ENCODE results near the gene PLD1.

PLD1 gene

GRCh38 chr3:171671709-171672108, 138.6 kb downstream of the PLD1 start:
- no peak for DNase-seq (ENCODE audit: low read depth)
- TF ChIP-seq CTCF (conservative IDR thresholded peaks at IDR 0.05; ENCODE audit: low read length) = no peak
- H3K4me3 ChIP-seq (ENCODE audit: low read length) = no peak overlapping the region

DNA sequence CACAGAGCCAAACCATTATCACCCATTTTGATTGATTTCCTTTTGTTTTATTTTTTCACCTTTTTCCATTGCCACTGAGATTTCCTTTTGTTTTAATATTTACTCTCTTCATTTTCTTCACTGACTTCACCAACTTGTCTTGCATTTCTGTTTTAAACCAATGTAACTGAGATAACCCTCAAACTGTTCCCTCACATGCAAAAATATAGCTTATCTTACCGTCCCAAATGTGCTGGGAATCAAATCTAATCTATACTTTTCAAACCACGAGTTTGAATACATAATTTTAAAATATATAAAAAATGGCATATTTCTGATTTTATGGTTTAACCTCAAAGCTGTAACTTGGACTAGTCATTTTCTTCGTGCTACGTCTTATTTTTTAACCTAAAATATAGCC, 143.8 kb downstream of the PLD1 start:
- DNase-seq (ENCODE audit: low read depth) = no peak
- no peak overlapping the region for H3K4me3 ChIP-seq (ENCODE audit: low read length)
- no peak for TF ChIP-seq CTCF (conservative IDR thresholded peaks at IDR 0.05; ENCODE audit: low read length)

GRCh38 chr3:171663805-171664204, 146.5 kb downstream of the PLD1 start:
- no peak overlapping the region for H3K4me3 ChIP-seq (ENCODE audit: low read length)
- no peak for TF ChIP-seq CTCF (conservative IDR thresholded peaks at IDR 0.05; ENCODE audit: low read length)

GRCh38 chr3:171661484-171661883, 148.8 kb downstream of the PLD1 start:
- H3K4me3 ChIP-seq (ENCODE audit: low read length) = no peak overlapping the region
- no peak for DNase-seq (ENCODE audit: low read depth)
- TF ChIP-seq CTCF (conservative IDR thresholded peaks at IDR 0.05; ENCODE audit: low read length) = no peak

More at GRCh38 chr3:171663805-171664204, 146.5 kb downstream of the PLD1 start:
- DNase-seq (ENCODE audit: low read depth) = no peak

GRCh38 chr3:171660188-171660587, 150.1 kb downstream of the PLD1 start:
- TF ChIP-seq CTCF (conservative IDR thresholded peaks at IDR 0.05; ENCODE audit: low read length) = no peak
- H3K4me3 ChIP-seq (ENCODE audit: low read length) = no peak overlapping the region
- no peak for DNase-seq (ENCODE audit: low read depth)

GRCh38 chr3:171658841-171659240, 151.4 kb downstream of the PLD1 start:
- no peak for TF ChIP-seq CTCF (conservative IDR thresholded peaks at IDR 0.05; ENCODE audit: low read length)
- no peak overlapping the region for H3K4me3 ChIP-seq (ENCODE audit: low read length)
- peak; percentile 52 for DNase-seq (ENCODE audit: low read depth)

- no peak overlapping the region for H3K4me3 ChIP-seq (ENCODE audit: low read length)
- DNase-seq (ENCODE audit: low read depth) = peak; percentile 85
These were observed 155.5 kb downstream of the PLD1 start for GRCh38 chr3:171654809-171655208.

More at GRCh38 chr3:171654809-171655208, 155.5 kb downstream of the PLD1 start:
- no peak for TF ChIP-seq CTCF (conservative IDR thresholded peaks at IDR 0.05; ENCODE audit: low read length)
